NCI-H2227 treated with DMSO at 0.1 percent for 48 hours (cell line): Measurements from ENCODE around the gene PLB1.

Experiments used
- DNase-seq: peaks from one replicate; lab custom pipeline; 2025; lab: John Stamatoyannopoulos, UW

Gene PLB1

DNA sequence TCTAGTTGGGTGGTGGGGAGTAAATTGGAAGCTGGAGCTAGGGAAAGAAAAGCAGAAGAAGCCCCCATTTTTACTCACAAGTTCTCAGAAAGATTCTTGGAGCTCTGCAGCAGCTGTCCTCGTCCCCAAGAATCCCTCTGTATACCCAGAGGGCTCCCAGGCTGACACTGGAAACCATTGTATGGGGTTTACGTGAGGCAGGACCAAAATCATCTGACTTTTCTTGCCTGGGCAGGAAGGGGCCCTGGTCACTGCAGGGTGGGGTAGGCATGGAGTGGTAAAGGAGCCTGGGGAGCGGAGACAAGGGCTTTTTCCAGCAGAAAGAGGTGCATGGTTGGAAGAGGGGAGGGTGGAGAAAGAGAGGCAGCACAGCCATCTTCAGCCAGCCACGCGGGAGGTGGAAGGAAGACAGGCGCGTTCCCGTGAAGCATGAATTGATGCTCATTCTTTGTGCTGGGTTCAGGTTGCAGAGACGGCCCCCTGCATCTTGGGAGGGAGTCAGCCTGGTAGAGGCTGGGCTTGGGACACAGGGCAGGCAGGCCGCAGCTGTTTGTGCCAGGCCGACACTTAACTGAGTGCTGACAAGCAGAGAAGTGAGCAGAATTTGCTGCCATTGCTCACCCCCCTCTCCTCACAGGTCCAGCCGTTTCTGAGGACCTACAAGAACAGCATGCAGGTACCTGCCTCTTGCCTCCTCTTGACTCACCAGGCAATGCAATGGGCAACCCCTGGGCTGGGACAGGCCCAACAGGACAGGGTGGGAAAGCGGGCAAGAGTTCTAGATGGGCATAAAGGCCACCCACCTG lies 94.8 kb downstream of the PLB1 start:
- DNase-seq = no peak

DNA sequence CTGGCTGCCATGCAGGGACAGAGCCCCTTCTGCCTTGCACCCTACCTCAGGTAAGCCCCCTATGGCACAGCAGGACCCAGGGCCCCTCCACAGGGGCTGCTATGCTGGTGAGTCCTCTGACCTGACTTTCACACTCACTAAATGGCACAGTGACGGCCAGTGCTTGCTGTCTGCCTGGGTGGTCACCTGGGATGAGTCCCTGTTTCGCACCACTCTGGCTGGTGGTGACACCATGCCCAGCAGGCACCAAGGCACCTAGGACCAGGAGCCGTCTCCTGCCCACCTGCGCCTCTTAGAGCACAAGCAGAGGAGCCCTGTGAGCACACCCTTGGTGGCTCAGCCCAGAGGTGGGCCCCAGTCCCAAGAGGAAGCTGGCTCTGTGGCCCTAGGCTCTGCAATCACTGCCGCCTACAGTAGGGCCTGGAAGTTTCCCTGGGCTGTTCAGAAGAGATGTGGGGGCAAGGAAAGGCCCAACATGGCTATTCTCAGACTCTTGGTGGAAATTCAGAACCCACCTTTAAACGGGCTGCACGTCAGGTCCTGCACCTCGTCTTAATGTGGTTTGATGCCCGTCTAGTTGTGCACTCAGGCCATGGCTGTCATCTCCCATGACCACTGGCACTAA lies 96.0 kb downstream of the PLB1 start:
- DNase-seq = no peak

DNA sequence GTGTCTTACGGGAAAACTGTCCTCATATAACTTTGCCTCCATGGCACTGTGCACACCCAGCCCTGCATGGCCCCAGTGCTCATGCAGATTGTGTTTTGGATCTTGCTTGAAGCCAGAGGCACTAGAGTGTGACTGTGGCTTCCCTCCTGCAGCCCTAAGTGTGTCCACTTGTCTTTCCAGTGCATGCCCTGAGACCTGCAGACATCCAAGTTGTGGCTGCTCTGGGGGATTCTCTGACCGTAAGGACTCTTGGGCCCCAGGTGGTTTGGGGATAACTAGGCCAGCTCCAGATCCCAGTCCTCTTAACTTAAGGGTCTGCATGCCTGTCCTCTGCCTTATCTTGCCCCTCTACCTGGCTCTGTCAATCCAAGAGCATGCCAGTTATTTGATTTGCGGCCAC lies 96.6 kb downstream of the PLB1 start:
- DNase-seq = no peak

DNA sequence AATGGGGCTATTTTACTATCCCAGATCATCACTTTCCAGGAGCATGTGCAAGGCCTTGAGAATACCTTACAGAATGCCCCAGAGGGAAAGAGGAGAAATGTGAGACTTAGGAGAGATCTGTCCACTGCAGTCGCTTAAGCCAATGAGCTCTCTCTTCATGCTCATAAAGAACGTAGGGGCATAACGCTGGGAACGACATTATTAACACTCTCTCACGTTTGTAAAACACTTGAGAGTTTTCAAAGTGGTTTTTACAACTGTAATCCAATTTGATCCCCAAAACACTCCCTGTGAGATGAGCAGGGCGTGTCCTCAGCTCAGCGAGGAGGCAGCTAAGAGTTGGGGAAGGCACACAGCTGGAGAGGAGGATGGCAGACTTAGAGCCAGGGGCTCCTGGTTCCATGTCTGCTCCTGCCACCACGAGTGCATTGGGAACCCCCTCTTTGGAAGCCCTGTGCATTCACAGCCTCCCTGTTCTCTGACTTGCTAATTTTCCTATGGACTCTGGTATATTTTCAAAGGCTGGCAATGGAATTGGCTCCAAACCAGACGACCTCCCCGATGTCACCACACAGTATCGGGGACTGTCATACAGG lies 97.4 kb downstream of the PLB1 start:
- DNase-seq = no peak

DNA sequence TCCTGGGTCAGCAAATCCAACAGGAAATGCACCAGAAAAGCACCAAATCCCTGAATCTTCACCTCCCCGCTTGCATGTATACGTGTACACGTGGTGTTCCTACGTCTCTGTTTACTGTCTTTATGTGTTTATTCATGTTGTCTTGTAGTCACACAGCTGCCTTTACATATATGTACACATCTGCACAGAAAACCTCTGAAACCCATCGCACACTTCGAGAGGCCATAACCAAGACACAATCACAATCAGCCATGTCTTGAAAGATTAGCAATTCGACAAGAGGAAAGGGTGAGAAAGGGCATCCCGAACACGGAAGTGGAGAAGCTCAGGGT lies 98.1 kb downstream of the PLB1 start:
- DNase-seq = no peak

DNA sequence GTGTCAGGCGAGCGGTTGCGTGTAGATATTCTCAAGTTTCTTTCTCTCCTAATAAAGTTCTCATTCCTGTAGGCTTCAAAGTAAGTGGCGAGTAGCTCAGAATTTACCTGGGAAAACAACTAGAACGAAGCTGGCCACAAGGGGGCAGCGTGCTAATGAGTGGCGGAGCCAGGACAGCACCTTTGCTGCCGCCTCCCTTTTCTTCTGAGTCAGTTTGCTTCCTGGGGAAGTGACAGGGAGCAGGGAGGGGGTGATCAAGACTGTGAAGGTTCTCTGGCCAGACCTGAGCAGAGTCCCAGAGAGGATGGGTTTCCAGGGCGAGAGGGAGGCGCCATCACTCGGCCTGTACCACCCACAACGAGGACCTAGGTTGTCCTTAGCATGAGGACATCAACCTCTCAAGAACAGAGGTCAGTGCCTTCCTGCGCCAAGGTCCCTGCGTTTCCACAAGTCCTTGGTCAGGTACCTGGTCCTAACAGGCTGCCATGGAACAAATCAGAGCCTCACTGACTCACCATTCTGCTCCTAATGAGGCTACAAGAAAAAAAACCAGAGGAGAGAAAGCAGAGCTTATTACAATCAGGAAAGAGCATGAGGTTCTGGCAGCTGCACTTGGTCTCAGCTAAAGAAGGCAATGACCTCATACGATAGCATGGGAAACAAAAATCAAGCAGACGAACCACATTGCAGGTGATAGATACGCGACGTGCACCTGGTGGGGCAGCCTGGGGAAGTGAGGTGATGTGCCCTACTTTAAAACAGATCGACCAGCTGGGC lies 98.7 kb downstream of the PLB1 start:
- DNase-seq = peak; percentile 29

DNA sequence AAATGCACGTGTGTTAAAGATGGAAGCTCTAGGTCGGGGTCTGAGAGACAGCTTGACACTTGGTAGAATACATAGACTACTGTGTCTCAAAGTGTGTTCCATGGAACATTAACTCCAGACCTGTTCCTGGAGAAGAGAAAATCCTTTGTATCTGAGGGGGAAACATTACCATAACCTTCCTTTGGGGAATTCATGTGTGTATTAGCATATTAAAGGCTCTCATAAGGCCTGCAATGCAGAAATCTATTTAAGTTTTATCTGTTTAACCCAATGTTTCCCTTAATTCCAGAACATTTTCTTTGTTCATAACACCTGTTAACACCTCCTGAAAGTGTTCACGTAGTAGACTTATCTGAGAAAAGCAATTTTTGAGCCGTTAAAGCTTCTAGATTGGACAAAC lies 99.5 kb downstream of the PLB1 start:
- no peak for DNase-seq

DNA sequence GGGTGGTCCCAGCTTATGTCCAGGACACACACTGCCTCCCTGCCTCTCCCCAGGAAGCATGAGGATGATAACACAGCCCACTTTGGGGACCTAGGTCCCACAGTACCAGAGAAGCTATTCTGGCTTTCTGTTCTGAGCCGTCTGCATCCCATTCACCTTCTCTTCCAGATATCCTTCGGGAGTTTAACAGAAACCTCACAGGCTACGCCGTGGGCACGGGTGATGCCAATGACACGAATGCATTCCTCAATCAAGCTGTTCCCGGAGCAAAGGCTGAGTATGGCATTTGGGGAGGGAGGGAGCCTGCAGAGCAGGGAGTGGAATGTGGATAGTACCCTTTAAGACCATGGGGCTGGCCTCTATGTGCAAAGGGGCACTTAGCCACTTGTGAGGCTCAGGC lies 102.6 kb downstream of the PLB1 start:
- DNase-seq = no peak

DNA sequence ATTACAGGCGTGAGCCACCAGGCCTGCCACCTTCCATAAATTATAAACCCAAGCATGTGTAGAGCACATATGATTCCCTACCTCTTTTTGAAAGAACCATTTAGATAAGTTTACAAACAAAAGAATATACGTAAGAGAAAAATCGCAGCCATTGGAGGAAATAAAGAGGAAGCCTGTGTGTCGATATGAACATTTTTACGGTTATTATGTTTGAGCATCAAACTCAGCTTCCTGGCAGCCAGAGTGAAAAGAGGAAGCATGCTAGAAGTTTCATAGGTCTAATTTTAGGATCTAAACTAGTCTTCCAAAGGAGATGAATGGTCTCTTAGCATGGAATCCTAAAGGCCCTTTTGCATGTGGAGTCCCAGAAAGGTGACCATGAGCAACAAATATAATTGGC lies 104.3 kb downstream of the PLB1 start:
- DNase-seq = no peak

DNA sequence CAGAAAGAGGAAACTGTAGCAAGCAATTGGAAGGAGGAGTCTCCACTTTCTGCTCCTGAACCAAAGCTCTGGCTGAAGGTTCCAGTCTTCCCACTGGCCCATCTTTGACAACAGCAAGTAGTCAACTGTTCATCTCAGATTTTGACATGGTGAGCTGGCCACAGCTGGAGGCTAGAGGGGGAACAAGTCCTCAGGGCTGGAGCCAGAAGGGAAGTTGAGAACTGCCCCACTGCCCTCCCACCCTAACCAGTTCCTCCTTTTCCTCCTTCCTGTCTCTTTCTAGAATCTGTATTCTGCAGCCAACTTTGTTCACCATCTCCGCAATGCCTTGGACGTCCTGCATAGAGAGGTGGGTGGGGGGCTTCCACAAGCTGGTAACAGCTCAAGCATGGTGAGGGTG lies 105.8 kb downstream of the PLB1 start:
- DNase-seq = no peak

DNA sequence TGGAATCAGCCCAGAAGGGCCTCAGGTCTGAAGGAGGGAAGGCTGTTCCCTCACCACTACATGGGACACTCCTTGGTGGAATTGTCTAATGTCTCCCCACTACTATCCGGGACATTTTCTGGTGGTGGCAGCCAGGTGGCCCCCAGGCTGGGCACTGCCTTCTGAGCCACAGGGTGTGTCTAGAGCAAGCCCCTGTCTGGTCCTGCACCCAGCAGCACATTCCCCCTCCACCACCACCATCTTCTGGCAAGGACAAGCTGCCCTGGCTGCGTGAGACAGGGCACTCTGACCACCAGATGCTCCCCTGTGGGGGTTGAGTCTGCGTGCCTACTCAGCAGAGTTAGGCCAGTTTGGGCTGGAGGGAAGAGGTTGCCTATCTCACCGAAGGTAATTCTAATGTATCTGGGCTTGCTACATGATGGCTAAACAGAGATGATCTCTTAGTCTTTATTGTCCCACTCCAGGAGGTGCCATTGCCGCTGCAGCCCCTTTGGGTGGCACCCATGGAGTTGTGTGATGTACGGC lies 106.3 kb downstream of the PLB1 start:
- no peak for DNase-seq

DNA sequence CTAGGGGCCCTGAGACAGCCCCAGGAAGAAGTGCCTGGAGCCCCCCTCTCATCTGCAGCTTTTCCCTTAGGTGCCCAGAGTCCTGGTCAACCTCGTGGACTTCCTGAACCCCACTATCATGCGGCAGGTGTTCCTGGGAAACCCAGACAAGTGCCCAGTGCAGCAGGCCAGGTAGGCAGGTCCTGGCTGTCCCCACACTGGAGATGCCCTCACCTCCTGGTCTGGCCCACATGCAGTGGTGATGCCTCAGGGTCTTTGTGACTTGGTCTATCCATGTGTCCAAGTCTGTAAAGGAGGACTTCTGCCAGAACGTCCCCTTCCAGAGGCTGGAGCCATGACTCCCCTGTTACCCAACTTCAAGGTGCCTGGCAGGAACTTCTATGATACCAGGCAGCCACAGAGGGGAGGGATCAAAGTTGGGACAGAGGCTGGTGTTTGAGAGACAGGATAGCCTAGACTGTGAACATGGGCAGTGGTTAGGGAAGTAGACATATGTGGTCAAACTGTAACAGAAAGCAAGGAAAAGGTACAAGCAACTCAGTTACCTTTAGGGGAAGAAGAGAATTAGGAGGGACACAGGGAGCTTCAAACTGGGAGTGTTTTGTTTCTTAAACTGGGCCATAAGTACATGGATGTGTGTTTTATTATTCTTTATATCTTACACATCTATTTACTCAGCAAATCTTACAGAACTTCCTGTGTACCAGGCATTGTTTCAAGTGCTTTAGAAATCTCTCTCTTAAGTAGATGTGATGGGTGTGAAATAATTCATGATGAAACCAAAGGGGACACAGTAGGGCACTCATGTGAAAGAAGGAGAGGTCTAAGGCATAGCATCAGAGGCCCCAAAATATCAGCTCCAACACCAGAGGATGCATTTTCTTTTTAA lies 107.1 kb downstream of the PLB1 start:
- DNase-seq = no peak

DNA sequence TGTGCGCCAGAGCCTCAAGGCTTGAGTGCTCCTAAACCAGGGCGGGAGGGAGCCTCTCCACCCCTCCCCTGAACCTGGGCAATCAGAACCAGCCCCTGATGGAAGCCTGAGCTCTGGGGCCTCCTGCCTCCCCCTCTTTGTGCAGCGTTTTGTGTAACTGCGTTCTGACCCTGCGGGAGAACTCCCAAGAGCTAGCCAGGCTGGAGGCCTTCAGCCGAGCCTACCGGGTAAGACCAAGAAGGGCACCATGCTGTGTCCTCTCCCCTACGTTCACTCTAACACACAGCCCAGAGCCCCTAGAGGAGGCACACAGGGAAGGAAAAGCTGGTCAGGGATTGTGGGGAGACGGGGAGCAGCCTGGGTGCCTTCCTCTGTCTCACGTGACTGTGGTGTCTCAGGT lies 108.0 kb downstream of the PLB1 start:
- DNase-seq = no peak

DNA sequence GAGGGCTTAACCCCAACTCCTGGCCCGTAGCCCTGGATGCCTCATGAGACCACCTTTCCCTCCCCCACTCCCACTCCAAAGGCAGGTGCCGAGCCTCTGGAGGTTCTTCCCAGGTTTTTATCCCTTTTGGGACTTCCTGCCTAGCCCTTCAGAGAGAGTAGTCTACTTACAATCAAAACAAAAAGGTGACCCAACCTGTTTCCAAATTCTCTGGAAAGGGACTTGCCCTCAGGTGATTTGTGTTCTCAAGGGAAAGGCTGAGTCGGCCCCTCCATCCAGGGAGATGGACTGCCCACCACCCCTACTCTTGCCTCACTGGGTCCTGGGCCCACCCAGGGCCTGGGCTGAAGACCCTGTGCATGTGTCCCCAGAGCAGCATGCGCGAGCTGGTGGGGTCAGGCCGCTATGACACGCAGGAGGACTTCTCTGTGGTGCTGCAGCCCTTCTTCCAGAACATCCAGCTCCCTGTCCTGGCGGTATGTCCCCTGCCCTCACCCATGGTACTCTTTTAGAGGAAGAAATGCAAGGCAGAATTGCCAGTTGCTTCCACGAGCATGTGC lies 108.5 kb downstream of the PLB1 start:
- no peak for DNase-seq

DNA sequence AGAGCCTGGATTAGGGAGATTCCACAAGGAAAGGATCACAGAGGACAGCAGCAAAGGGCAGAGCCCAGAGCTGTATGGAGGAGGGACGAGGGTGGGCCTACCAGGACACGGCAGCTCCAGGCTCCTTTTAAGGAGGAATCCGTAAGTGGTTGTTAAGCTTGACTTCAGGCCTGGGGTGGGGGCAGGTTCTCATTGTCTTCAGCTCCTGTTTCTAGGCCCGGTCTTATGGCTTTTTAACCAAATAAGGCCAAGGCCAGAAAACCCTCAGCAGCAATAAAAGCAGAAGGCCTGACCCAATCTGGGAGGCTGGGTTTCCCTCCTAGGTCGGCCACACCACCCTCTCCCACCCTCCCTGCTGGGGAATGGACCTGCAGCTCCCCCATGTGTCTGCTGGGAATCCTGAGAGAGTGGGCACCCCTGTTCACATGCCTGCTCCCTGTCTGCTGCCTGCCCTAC lies 111.2 kb downstream of the PLB1 start:
- no peak for DNase-seq

DNA sequence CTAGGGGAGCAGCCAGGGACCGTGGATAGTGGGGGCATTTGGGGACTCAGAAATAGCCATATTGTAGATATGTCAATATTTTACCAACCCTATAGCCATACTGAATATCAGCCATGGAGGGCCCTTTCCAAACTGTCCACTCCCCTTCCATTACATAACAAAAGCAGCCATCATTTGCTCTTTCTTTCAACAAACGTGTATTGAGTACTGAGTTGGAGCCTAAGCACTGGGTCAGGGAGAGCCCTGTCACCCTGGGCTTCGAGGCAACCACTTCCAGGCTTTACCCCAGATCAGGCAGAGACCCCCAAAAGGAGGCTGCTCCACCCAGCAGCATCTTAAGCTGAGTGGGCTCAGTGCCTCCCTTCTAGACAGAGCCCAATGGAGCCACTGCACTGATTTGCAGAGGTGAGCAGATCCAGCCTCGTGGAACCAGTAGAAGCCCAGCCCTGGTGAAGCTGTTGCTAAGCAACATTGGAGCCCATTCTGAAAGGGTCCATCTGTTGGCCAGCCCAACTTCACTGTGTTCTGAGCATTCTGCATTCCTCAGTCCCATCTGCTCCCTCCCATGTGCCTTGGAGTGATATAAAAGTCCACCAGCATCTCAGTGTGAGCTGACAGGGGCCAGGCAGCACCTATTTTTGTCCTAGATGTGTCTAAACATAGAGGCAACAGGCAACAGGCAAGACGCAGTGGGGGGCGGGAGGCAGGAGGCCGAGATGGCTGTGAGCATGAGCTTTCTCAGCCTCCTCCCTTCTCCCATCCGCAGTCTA lies 112.1 kb downstream of the PLB1 start:
- no peak for DNase-seq

DNA sequence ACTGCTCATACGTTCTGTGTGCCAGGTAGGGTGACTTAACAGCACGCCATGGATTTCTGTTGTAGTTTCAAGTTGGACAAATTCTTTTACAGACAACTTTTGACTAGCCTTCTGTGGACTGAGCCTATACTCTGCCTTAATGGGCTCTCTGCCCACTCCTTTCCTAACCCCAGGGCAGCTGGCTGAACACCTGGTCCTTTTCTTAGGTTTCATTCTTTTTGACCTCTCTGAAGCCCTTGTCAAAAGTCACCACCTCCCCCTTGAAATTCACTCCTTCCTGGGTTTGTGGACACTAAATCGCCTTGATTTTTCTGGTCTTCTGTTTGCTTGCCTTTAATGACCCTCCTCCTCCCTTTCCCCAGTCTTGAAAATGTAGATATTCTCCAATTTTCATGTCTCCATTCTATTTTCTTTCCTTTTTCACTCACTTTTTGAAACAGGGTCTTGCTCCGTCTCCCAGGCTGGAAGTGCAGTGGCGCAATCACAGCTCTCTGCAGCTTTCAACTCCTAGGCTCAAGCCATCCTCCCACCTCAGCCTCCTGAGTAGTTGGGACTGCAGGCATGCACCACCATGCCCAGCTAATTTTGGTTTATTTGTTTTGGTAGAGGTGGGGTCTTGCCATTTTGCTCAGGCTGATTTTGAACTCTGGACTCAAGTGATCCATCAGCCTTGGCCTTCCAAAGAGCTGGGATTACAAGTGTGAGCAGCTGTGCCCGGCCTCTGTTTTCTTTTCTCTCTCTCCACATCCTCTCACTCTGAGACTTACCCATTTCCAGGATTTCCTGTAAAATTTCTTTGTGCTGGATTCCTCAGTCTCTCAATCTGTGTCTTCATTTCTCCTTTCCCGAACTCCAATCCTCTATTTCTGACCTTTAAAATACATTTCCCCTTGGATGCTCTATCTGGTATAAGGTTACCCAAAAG lies 112.9 kb downstream of the PLB1 start:
- no peak for DNase-seq

DNA sequence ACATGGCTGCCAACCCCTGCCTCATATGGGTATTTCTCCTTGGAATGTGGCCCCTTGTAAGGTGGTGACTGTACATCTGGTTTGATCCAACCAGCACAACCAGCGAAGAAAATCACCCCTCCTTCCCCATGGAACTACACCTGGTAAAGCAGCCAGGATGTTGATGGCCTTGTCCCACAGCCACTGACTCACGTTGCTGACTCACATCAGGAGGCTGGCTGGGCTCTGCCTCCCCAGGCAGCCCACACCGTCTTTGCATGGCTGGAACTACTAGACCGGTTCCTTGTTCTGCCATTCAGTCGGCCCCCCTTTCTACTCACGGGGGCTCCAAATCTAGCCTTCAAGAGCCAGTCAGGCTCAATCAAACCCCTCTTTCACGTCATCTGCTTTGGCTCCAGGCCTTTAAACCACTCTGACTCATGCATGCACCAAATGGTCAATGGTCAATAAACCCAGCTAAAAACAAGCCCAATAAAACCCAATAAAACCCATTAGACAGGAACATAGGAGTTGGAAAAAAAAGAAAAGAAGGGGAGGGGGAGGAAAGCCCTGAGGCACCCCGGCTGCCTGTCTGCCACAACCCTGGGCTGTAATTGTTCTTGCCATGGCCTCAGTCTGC lies 114.8 kb downstream of the PLB1 start:
- no peak for DNase-seq
